A549 (cell line): ENCODE data around the gene PTPN13.

Experiments
- CTCF ChIP-seq: fragments of >200 bp; sonication (Bioruptor Twin); formaldehyde crosslinking; IDR thresholded peaks from 3 replicates; pipeline ENCODE4 v1.5.1; 2016
- HOXA7 ChIP-seq: fragments of 250-450 bp; sonication (Bioruptor Pico); IDR thresholded peaks from 2 replicates; pipeline ENCODE4 v1.5.0; 2020; ENCODE audit warnings: mild to moderate bottlenecking, moderate library complexity
- PHF8 ChIP-seq: fragments of 200-600 bp; sonication (generic); IDR thresholded peaks from 2 replicates; pipeline ENCODE4 v1.6.1; 2016; ENCODE audit warnings: low read depth, mild to moderate bottlenecking, antibody characterized with exemption, moderate library complexity, borderline replicate concordance
- POLR2A ChIP-seq: IDR thresholded peaks from 2 replicates; pipeline ENCODE4 v1.6.1; 2012; ENCODE audit warnings: mild to moderate bottlenecking, low read length
- RAD21 ChIP-seq, 2 experiments: fragments of >200 bp in 1 of 2; sonication (Bioruptor Twin) in 1 of 2; formaldehyde crosslinking in 1 of 2; IDR thresholded peaks in 1 of 2; conservative IDR thresholded peaks in 1 of 2; 2 replicates in 1 of 2; 3 replicates in 1 of 2; pipeline ENCODE4 v1.6.1; 2012 to 2018; ENCODE audit warnings: inconsistent platforms in 1 of 2
- USF2 ChIP-seq: fragments of 450-650 bp; IDR thresholded peaks from 2 replicates; pipeline ENCODE4 v1.6.1; 2014; ENCODE audit warnings: antibody characterized with exemption

GRCh38 chr4:86594559-86595425, 677 bp downstream of the PTPN13 start:
- TF ChIP-seq CTCF (no peak), HOXA7 (CRISPR knock-in tag) (no peak), RAD21 (conservative IDR thresholded peaks at IDR 0.05 in 1 of 2, IDR thresholded peaks at IDR 0.05 in 1 of 2) (peak in 1 of 2 experiments; percentile 11; a peak in 1 of 5 replicates), USF2 (no peak), POLR2A (no peak), PHF8 (no peak)
